T-helper 22 cell (primary cell): ENCODE results near the gene CYB5D1.
"Not testable (repeated sequence)": the region's sequence is repeated elsewhere in the genome, so short reads cannot be mapped to it uniquely, and the experiment has no call there.

Experiments
- DNase-seq: peaks from one replicate; pipeline ENCODE4 v3.0.0-alpha.2; 2020; ENCODE audit warnings: low read depth

Gene CYB5D1

DNA sequence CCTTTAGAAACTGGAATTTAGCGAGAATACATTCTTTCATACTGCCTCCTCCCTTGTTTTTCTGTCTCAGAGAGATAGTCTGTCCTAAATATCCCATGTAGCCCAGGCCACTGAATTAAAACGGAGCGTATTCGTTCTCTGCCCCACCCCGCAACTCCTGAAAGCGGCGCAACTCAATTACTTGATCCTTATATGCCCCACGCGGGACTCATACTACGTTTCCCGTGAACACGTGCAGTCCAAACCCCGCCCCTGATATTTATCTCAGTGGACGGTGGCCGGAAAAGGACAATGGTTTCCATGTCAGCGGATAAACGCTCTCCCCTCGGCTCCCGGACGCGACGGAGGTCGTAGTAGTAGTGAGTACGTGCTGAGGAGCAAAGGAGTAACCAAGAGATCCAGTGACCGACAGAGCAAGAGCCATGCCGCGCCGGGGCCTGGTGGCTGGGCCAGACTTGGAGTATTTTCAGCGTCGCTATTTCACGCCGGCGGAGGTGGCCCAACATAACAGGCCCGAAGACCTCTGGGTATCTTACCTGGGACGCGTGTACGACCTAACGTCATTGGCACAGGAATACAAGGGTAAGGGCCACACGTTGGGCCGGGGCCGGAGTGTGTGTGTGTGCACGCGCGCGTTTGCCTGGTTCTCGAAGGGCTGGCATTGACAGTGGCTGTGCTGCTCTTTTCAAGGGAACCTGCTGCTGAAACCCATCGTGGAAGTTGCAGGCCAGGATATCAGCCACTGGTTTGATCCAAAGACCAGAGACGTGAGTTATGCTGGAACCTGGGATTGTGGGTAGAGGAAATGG, at the start of gene CYB5D1:
TSS of gene CYB5D1 (plus strand) at position 291 of the 809 bp plus-strand sequence. CDS start at position 423, 132 bp downstream.
- DNase-seq: peak; percentile 81

GRCh38 chr17:7809086-7809790, 48.6 kb upstream of the CYB5D1 start:
- DNase-seq: no peak

DNA sequence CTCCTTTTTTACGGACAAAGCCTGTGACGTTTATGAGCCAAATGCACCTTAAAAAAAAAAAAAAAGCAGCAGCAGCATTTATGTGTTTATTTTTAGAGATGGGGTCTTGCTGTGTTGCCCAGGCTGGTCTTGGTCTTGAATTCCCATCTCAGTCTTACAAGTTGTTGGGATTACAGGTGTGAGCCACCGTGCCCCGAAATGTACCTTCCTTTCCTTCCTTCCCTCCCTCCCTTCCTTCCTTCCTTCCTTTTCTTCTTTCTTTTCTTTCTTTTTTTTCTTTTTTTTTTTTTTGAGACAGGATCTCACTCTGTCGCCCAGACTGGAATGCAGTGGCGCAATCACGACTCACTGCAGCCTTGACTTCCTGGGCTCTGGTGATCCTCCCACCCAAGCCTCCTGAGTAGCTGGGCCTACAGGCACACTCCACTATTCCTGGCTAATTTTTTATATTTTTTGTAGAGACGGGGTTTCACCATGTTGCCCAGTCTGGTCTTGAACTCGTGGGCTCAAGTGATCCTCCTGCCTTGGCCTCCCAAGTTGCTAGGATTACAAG, 47.9 kb upstream of the CYB5D1 start:
- DNase-seq: not testable (repeated sequence)

- no peak for DNase-seq
Measured at GRCh38 chr17:7811251-7811650, 46.6 kb upstream of the CYB5D1 start.

DNA sequence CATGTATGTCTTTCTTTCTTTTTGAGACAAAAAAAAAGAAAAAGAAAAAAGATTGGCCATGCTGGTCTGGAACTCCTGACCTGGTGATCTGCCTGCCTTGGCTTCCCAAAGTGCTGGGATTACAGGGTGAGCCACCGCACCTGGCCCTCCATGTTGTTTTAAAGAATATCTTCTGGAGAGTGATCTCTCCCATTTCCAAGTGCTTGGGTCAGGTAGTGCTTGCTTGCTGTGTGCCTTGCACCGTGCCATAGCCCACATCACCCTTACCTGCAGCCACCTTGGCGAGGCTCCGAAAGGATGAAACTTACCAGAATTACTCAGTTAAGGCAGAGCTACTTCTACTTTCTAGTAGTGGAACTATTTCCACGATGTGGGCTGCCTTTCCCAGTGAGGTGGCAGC, 42.8 kb upstream of the CYB5D1 start:
- no peak for DNase-seq

DNA sequence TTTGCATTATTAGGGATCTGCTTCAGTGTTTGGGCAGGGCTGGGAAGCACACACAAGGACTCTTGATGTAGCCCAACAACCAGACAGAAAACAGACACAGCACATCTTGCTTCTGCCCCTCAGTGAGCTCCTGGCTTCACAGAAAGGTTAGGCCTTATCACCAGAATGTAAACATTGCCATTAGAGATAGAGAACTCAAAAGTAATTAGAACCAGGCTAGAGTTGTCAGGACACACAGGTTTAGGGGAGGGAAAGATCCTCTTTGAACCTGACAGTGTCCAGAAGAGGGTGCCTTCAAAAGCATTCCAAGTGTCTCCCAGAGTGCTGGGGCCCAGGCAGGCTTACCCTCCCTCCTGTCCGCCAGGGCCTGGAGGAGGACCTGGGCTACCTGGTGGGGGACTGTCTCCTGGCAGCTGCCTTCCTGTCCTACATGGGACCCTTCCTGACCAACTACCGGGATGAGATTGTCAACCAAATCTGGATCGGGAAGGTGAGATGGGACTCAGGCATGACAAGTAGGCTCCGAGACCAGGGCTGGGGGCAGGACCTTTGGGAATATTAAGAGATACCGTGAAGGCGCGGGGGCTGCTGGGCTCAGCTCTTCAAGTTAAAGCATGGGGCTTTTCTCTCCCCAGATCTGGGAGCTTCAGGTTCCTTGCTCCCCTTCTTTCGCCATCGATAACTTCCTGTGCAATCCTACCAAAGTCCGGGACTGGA, 40.7 kb upstream of the CYB5D1 start:
- DNase-seq: no peak

DNA sequence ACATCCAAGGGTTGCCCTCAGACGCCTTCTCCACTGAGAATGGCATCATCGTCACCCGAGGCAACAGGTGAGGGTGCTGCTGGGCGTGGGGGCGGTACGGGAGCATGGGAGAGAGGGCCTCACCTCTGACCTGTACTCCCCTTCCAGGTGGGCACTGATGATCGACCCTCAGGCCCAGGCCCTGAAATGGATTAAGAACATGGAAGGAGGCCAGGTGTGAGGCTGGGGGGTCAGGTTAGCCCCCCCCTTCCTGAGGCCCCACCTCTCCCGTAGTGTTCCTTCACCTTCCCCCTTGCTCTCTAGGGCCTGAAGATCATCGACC, 40.2 kb upstream of the CYB5D1 start:
- no peak for DNase-seq

DNA sequence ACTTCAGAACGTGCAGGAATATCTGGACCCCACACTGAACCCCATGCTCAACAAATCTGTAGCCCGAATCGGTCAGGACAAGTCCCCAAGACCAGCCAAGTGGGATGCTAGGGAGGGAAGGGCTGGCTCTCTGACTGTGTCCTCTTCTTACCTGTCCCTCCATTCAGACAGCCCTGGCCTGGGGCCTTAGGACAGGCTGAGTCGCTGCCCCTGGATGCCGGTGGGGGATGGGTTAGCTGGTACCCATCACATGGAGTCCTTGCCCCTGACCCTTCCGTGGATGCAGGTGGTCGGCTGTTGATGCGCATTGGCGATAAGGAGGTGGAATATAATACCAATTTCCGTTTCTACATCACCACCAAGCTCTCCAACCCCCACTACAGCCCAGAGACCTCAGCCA, 39.8 kb upstream of the CYB5D1 start:
- DNase-seq: no peak

DNA sequence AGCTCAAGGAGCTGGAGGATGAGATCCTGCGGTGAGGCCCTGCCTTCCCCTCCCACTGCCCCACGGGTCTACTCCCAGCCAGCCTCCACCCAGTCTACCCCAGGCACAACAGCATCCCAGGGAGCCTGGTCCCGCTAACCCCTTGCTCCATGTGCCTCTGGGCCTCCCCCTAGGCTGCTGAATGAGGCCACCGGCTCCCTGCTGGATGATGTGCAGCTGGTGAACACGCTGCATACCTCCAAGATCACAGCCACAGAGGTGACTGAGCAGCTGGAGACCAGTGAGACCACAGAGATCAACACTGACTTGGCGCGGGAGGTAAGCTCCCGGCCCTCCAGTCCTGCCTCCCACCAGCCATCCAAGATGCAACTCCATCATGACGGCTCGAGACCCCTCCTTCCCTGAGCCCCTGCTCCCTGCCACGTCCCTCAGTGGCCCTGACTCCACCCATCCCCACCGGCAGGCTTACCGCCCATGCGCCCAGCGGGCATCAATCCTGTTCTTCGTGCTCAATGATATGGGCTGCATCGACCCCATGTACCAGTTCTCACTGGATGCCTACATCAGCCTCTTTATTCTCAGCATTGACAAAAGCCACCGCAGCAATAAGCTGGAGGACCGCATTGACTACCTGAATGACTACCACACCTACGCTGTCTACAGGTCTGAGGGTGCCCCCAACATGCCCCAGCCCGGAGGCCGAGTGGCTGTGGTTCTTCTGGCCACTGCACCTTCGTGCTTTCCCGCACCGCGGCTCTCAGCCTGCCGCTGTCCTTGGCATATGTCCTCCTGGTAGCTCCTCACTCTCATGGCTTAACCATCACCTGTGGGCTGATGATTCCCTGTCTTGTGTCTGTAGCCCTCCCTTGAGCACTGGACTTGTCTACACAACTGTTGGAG, 38.8 kb upstream of the CYB5D1 start:
- DNase-seq: no peak

GRCh38 chr17:7820231-7820630, 37.6 kb upstream of the CYB5D1 start:
- no peak for DNase-seq

DNA sequence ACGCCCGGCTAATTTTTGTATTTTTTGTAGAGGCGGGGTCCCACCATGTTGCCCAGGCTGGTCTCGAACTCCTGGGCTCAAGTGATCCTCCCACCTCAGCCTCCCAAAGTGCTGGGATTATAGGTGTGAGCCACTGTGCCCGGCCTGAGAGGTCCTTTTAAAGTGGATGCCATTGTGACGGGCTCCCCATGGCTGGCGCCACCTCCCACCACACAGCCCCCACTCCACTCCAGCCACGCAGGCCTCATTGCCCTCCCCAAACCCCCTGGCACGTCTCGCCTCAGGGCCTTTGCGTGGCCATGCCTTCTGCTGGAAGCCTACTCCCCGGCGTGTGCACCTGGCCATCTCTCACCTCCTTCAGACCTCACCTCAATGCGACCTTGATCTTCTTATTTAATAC, 35.7 kb upstream of the CYB5D1 start:
- DNase-seq: no peak

GRCh38 chr17:7823581-7824001, 34.2 kb upstream of the CYB5D1 start:
- DNase-seq: no peak

GRCh38 chr17:7824021-7824924, 33.5 kb upstream of the CYB5D1 start:
- DNase-seq: no peak

GRCh38 chr17:7825206-7825990, 32.4 kb upstream of the CYB5D1 start:
- DNase-seq: no peak

GRCh38 chr17:7830616-7831015, 27.2 kb upstream of the CYB5D1 start:
- DNase-seq: no peak

GRCh38 chr17:7831233-7831632, 26.6 kb upstream of the CYB5D1 start:
- no peak for DNase-seq

GRCh38 chr17:7832431-7832830, 25.4 kb upstream of the CYB5D1 start:
- no peak for DNase-seq

DNA sequence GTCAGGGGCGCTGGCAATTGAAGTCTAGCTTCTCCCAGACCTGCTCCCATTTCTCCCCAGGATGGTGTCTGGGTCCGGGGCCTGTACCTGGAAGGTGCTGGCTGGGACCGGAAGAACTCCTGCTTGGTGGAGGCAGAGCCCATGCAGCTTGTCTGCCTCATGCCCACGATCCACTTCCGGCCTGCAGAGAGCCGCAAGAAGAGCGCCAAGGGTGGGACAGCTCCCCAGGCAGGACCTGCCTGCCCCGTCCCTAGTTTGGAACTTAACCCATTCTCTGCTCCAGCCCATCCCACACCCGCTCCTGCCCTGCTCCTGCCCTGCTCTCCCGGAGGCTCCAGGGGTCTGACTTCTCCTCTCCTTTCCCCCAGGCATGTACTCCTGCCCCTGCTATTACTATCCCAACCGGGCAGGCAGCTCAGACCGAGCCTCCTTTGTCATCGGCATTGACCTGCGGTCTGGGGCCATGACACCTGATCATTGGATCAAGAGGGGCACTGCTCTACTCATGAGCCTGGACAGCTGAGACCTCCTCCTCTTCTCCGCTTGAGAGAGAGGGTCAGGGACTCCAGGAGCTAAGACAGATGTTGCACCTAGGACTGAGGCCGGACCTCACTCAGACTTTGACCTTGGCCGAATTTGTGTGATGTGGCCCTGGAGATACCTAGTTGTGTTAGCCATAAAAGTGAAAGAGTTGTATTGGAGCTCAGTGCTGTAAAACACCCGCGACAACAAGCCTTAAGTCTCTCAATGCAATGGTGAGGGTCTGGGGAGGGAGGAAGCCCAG, 24.6 kb upstream of the CYB5D1 start:
- DNase-seq: no peak
